Upper lobe of right lung (tissue), 1 donor: Measurements from ENCODE around the gene FLT3LG. TPM values are rescaled to one million over a fixed set of nuclear protein-coding genes. Genes with fewer than 3 reads are reported as not detected.
A peak's percentile ranks its signal among the peaks of the same experiment; 100 is the strongest.

Experiments
- ATAC-seq: fragments of 200-7000 bp; cut with Tn5 transposase; one replicate; pipeline ENCODE4 v1.9.1; 2020; ENCODE audit warnings: mild to moderate bottlenecking, moderate library complexity
- DNase-seq: peaks from one replicate; pipeline ENCODE4 v3.0.0-alpha.2; 2020
- H3K27ac ChIP-seq: fragments of 200-600 bp; one replicate; pipeline ENCODE4 v1.8.0; 2022
- H3K27me3 ChIP-seq: fragments of 200-600 bp; one replicate; pipeline ENCODE4 v1.8.0; 2022; ENCODE audit warnings: mild to moderate bottlenecking
- H3K36me3 ChIP-seq: fragments of 200-600 bp; one replicate; pipeline ENCODE4 v1.8.0; 2022
- H3K4me1 ChIP-seq: fragments of 200-600 bp; one replicate; pipeline ENCODE4 v1.8.0; 2022
- H3K4me3 ChIP-seq: fragments of 200-600 bp; one replicate; pipeline ENCODE4 v1.8.0; 2022; ENCODE audit warnings: mild to moderate bottlenecking
- H3K9me3 ChIP-seq: fragments of 200-600 bp; one replicate; pipeline ENCODE4 v1.8.0; 2022
- CTCF ChIP-seq: fragments of 200-600 bp; IDR thresholded peaks from one replicate; pipeline ENCODE4 v1.8.0; 2022; ENCODE audit warnings: antibody characterized with exemption
- intact Hi-C: fragments of 100-400 bp; cut with DNase I; formaldehyde crosslinking; loops from one replicate; pipeline ENCODE4 v1.11.0; 2022
- total RNA-seq: library from RNA; stranded (reverse); fragmentation: NEBNext Ultra II Directional; extraction: Animal tissue kit (Norgen Biotek cat#: 25700); gene quantifications from one replicate; pipeline ENCODE4 v1.2.1, GENCODE V29; 2021
- donor health status: DM: no; HTN: yes; CAD: no; lungs with severe emphysema.

The FLT3LG gene
- total RNA-seq, 1 donor from 2014 or later = 12.1 TPM

GRCh38 chr19:49433240-49433901 lies 40.6 kb upstream of the FLT3LG start:
- intact Hi-C loops = no loop called here
- no peak for DNase-seq
- Histone ChIP-seq H3K9me3 (no peaks in the 10 kb centered on the region), H3K4me3 (no peak overlapping the region), H3K27me3 (peaks cover 88% of the 10 kb centered on the region), H3K4me1 (no peaks in the 10 kb centered on the region), H3K27ac (no peak overlapping the region), H3K36me3 (no peaks in the 10 kb centered on the region)
- ATAC-seq = no peak
- no peak for TF ChIP-seq CTCF

GRCh38 chr19:49434907-49435583 lies 39.0 kb upstream of the FLT3LG start:
- H3K4me3 ChIP-seq = no peak overlapping the region
- peaks cover 90% of the 10 kb centered on the region for H3K27me3 ChIP-seq
- intact Hi-C loops = no loop called here
- no peak overlapping the region for H3K27ac ChIP-seq
- H3K4me1 ChIP-seq = no peaks in the 10 kb centered on the region
- no peak for ATAC-seq
- no peaks in the 10 kb centered on the region for H3K9me3 ChIP-seq
- H3K36me3 ChIP-seq = no peaks in the 10 kb centered on the region
- no peak for TF ChIP-seq CTCF
- no peak for DNase-seq

GRCh38 chr19:49435670-49436069 lies 38.3 kb upstream of the FLT3LG start:
- H3K27me3 ChIP-seq = peaks cover 90% of the 10 kb centered on the region
- no peak overlapping the region for H3K27ac ChIP-seq
- no peak for DNase-seq
- no peaks in the 10 kb centered on the region for H3K9me3 ChIP-seq
- no peak for TF ChIP-seq CTCF
- H3K4me1 ChIP-seq = no peaks in the 10 kb centered on the region
- ATAC-seq = no peak
- H3K36me3 ChIP-seq = no peaks in the 10 kb centered on the region
- no peak overlapping the region for H3K4me3 ChIP-seq
- intact Hi-C loops = no loop called here

- peak; percentile 11 for ATAC-seq
- no peaks in the 10 kb centered on the region for H3K4me1 ChIP-seq
- no peak overlapping the region for H3K4me3 ChIP-seq
- intact Hi-C loops = no loop called here
- no peak overlapping the region for H3K27ac ChIP-seq
- H3K36me3 ChIP-seq = no peaks in the 10 kb centered on the region
- TF ChIP-seq CTCF = no peak
- DNase-seq = no peak
- H3K27me3 ChIP-seq = peaks cover 88% of the 10 kb centered on the region
- H3K9me3 ChIP-seq = no peaks in the 10 kb centered on the region
Observed at GRCh38 chr19:49436381-49437017, 37.5 kb upstream of the FLT3LG start.

GRCh38 chr19:49437231-49437630 lies 36.8 kb upstream of the FLT3LG start:
- ATAC-seq (no peak), DNase-seq (no peak)
- no peaks in the 10 kb centered on the region for H3K4me1 ChIP-seq
- TF ChIP-seq CTCF = no peak
- no peaks in the 10 kb centered on the region for H3K9me3 ChIP-seq
- H3K27ac ChIP-seq = no peak overlapping the region
- no peak overlapping the region for H3K4me3 ChIP-seq
- peaks cover 88% of the 10 kb centered on the region for H3K27me3 ChIP-seq
- H3K36me3 ChIP-seq = no peaks in the 10 kb centered on the region
- intact Hi-C loops = no loop called here
